Activated naive CD8-positive, alpha-beta T cell treated with anti-CD3 and anti-CD28 coated beads, Interleukin-2, amount 50 U/mL, for 24 hours (primary cell): ENCODE measurements around the gene GTPBP3.
A peak's percentile ranks its signal among the peaks of the same experiment; 100 is the strongest.
"Not testable (repeated sequence)": the region's sequence is repeated elsewhere in the genome, so short reads cannot be mapped to it uniquely, and the experiment has no call there.

Experiments used
- ATAC-seq: fragments of 150-1000 bp; cut with Tn5 transposase; one replicate; pipeline ENCODE4 v1.10.0; 2021
- DNase-seq: peaks from one replicate; pipeline ENCODE4 v3.0.0; 2021
- H3K27ac Mint-ChIP-seq: one replicate; pipeline ENCODE4 v1.8.0; 2021; ENCODE audit warnings: mild to moderate bottlenecking, mixed read lengths
- H3K27me3 Mint-ChIP-seq: one replicate; pipeline ENCODE4 v1.8.0; 2021; ENCODE audit warnings: mixed read lengths
- H3K36me3 Mint-ChIP-seq: one replicate; pipeline ENCODE4 v1.8.0; 2021; ENCODE audit warnings: low read depth, mixed read lengths
- H3K4me1 Mint-ChIP-seq: one replicate; pipeline ENCODE4 v1.8.0; 2021; ENCODE audit warnings: mixed read lengths
- H3K4me3 Mint-ChIP-seq: one replicate; pipeline ENCODE4 v1.8.0; 2021; ENCODE audit warnings: mild to moderate bottlenecking, moderate library complexity, mixed read lengths
- H3K9me3 Mint-ChIP-seq: one replicate; pipeline ENCODE4 v1.8.0; 2021; ENCODE audit warnings: mixed read lengths

GTPBP3 gene, protein sequence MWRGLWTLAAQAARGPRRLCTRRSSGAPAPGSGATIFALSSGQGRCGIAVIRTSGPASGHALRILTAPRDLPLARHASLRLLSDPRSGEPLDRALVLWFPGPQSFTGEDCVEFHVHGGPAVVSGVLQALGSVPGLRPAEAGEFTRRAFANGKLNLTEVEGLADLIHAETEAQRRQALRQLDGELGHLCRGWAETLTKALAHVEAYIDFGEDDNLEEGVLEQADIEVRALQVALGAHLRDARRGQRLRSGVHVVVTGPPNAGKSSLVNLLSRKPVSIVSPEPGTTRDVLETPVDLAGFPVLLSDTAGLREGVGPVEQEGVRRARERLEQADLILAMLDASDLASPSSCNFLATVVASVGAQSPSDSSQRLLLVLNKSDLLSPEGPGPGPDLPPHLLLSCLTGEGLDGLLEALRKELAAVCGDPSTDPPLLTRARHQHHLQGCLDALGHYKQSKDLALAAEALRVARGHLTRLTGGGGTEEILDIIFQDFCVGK

DNA sequence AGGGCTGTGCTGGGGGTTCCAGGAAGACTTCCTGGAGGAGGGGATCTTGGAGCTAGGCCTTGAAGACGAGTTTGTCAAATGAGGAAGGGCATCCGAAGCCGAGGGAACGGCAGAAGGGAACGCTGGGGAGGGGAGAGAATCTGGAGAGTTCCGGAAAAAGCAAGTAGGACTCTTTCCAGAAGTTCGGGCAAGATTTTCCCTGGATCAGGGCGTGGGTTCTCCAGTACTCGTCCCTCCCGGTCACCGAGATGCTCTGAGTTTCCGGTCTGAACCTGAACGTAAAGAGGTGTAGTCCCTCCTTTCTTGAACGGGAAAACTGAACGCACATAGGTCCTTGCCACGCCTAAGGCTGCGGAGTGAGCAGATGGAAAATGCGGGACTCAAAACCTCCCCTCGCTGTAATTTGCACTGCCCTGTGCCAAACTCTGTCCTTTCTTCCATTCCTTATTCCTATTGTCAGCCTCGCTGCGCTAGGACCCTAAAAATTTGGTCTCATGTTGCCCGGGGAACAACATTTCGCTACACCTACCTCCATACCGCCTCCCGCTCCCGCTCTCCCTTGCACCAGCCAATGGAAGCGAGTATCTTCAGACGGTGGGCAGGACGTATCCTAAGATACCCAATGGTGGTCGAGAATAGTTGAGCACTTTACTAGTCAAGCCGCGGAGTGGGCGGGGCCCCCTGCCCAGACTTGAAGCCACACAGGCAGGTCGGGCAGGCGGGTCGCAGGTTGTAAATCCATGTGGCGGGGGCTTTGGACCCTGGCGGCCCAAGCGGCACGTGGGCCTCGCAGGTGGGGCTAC, at the start of gene GTPBP3:
Gene GTPBP3, plus strand, starts transcription at position 682 of the 803 bp plus-strand sequence. Its CDS starts 59 bp downstream, at position 741.
- Mint-ChIP-seq H3K36me3 (no peaks in the 10 kb centered on the region), H3K4me3 (peak within 1 kb of the TSS; percentile 95), H3K4me1 (peaks cover 28% of the 10 kb centered on the region), H3K27me3 (no peaks in the 10 kb centered on the region), H3K9me3 (no peaks in the 10 kb centered on the region), H3K27ac (peak within 1 kb of the TSS; percentile 86)
- ATAC-seq: peak; percentile 93
- peak; percentile 94 for DNase-seq

DNA sequence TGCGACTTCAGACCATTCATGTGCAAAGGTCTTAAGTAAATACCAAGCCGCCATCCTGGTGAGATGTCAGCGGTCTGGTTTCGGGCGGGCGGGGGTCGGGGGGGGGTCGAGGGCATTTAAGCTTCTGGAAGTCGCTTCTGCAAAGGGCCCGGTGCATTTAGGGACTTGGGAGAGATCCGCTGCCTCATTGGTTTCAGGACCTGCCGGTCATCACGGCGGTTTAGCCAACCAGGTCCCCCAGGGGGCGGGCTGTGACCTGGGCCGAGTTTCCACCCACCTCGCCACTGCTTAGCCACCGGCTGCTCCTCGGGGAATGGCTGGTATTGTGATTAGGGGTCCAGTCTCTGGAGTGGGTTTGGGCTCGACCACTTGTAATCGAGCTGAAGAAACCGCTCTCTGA, 47.9 kb upstream of the GTPBP3 start:
- H3K4me1 Mint-ChIP-seq: peaks cover 10% of the 10 kb centered on the region
- peaks cover 15% of the 10 kb centered on the region for H3K36me3 Mint-ChIP-seq
- H3K4me3 Mint-ChIP-seq: no peak overlapping the region
- DNase-seq (peak; percentile 72), ATAC-seq (no peak)
- no peaks in the 10 kb centered on the region for H3K27me3 Mint-ChIP-seq
- H3K9me3 Mint-ChIP-seq: no peaks in the 10 kb centered on the region
- no peak overlapping the region for H3K27ac Mint-ChIP-seq

DNA sequence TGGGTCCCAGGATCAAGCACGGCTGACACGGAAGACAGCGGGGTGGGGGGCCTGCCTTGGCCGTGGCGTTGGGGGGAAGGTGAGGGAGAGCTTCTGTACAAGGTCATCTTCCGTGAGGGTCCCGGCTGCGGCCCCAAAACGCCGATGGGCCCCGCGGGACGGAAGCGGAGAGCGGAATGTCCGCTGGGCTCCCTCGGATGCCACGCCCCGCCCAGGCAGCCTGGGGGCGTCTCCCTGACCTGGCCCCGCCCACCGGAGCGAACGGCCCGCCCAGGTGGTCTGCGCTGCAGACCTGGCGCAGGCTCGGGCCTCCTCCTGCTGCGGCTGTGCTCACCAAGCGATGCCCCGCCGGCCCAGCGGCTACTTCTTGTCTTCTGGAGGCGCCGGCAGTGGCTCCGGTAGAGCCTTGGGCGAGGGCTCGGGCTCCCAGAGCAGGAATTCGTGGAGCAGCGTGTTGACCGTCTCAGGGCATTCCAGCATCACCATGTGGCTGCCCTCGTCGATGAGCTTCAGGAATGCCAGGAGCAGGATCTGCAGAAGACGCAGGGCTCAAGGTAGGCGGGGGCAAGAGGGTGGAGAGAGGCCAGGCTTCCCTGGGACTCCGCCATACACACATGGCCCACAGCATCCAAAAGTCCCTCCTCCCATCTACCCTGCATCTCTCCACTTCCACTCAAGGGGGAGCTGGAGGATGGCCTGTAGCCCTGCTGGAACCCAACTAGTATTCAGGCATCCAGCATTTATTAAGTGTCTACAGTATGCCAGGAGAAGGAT, 44.9 kb upstream of the GTPBP3 start:
- ATAC-seq (peak; percentile 96), DNase-seq (peak; percentile 90)
- H3K27me3 Mint-ChIP-seq: no peaks in the 10 kb centered on the region
- H3K9me3 Mint-ChIP-seq: no peaks in the 10 kb centered on the region
- peaks cover 19% of the 10 kb centered on the region for H3K4me1 Mint-ChIP-seq
- H3K4me3 Mint-ChIP-seq: peak overlapping the region; percentile 89
- peak overlapping the region; percentile 81 for H3K27ac Mint-ChIP-seq
- H3K36me3 Mint-ChIP-seq: peaks cover 8% of the 10 kb centered on the region

DNA sequence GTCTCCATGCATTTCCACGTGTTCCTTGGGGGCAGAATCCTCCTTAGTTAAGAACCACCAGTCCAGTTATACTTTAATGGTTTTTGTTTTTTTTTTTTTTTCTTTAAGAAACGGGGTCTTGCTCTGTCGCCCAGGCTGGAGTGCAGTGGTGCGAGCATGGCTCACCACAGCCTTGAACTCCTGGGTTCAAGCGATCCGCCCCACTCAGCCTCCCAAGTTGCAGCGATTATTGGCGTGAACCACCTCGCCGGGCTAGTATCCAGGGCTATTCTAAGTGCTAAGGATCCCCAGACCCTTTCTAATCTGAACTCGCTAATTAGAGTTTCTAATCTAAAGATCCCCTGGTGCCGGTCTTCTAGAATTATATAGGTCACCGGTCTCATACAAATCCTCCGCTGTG, 43.7 kb upstream of the GTPBP3 start:
- DNase-seq (no peak), ATAC-seq (no peak)
- Mint-ChIP-seq H3K4me3 (no peak overlapping the region), H3K4me1 (peaks cover 19% of the 10 kb centered on the region), H3K27ac (no peak overlapping the region), H3K36me3 (peaks cover 13% of the 10 kb centered on the region), H3K27me3 (no peaks in the 10 kb centered on the region), H3K9me3 (no peaks in the 10 kb centered on the region)

DNA sequence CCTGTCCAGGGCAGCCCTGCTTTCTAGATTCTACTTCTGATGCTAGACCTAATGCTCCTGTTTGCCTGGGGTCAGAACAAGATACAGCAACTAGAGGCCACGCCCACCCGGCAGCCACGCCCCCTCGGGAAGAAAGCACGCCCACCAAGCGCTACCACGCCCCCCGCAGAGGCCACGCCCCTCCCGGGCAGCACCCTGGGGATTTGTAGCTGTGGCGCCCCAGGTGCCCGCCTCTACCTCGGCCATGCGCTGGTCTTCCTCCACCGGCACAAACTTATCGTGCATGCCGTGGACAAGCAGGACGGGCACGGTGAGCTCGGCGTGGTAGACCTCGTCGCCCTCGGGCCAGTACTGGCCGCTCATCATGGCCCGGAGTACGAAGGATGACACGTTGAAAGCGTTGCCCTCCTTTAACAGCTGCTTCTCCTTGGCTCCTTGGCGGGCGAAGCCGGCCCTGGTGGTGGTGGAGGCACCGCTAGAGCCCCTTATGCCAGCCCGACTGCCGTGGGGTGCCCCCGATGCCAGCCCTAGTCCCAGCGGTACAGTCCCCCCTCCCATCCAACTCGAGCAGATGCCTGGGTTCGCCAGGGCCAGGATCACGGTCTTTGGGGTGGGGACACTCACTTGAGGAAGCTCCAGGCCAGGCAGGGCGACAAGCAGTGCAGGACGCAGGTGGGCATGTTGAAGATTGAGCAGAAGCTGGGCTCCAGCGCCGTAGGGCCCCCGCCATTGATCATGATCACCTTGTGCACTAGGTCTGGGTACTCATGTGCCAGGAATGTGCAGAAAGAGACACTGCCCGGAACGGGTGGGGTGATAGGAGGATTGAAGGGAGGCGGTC, 43.1 kb upstream of the GTPBP3 start:
- Mint-ChIP-seq H3K4me1 (peaks cover 19% of the 10 kb centered on the region), H3K4me3 (no peak overlapping the region), H3K9me3 (no peaks in the 10 kb centered on the region), H3K36me3 (peaks cover 16% of the 10 kb centered on the region), H3K27ac (no peak overlapping the region), H3K27me3 (no peaks in the 10 kb centered on the region)
- DNase-seq: peak; percentile 76
- ATAC-seq: no peak

DNA sequence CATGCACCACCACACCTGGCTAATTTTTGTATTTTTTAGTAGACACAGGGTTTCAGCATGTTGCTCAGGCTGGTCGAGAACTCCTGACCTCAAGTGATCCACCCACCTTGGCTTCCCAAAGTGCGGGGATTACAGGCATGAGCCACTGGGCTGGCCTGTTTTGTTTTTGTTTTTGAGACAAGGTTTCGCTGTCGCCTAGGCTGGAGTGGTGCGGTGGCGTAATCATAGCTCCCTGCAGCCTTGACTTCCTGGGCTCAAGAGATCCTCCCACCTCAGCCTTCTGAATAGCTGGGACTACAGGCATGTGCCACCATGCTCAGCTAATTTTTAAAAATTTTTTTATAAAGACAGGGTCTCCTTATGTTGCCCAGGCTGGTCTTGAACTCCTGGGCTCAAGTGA, 41.8 kb upstream of the GTPBP3 start:
- ATAC-seq: not testable (repeated sequence)
- H3K4me1 Mint-ChIP-seq: peaks cover 19% of the 10 kb centered on the region

DNA sequence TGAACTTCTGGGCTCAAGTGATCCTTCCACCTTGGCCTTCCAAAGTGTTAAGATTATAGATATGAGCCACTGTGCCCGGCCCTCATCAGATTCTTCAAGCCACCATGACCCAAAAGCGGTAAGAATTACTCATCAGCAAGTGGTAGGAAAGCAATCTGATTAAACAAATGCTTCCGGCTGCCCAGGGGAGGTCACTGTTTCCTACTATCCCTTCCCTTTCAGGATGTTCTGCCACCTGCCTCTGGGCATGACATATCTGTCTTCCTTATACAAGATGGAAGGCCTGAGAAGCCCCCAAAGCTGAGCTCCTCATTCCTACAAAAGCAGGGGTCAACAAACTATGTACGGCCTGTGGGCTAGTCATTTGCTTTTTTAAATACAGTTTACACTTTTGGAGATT, 41.1 kb upstream of the GTPBP3 start:
- no peaks in the 10 kb centered on the region for H3K9me3 Mint-ChIP-seq
- no peak overlapping the region for H3K4me3 Mint-ChIP-seq
- DNase-seq (no peak), ATAC-seq (no peak)
- H3K4me1 Mint-ChIP-seq: peaks cover 19% of the 10 kb centered on the region
- peaks cover 16% of the 10 kb centered on the region for H3K36me3 Mint-ChIP-seq
- peak overlapping the region; percentile 59 for H3K27ac Mint-ChIP-seq
- H3K27me3 Mint-ChIP-seq: no peaks in the 10 kb centered on the region

More for the DNA sequence above, 41.8 kb upstream of the GTPBP3 start:
- not testable (repeated sequence) for H3K27me3 Mint-ChIP-seq, DNase-seq, H3K27ac Mint-ChIP-seq, H3K4me3 Mint-ChIP-seq, H3K9me3 Mint-ChIP-seq
- peaks cover 16% of the 10 kb centered on the region for H3K36me3 Mint-ChIP-seq

DNA sequence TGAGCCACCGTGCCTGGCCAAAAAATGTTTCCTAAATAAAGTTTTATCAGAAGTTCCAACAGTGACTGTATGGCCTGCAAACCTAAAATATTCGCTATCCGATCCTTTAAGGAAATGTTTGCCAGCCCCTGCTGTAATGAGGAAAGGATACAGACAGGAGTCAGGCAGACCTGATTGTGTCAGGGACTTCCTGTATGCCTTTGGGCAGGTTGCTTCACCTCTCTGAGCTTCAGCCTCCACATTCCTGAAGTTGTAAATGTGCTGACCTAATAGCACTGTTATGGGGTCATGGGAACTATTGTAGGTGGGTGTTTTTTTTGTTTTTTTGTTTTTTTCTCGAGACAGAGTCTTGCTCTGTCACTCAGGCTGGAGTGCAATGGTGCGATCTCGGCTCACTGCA, 40.4 kb upstream of the GTPBP3 start:
- no peak for ATAC-seq
- H3K4me3 Mint-ChIP-seq: no peak overlapping the region
- H3K36me3 Mint-ChIP-seq: peaks cover 16% of the 10 kb centered on the region
- DNase-seq: no peak
- H3K4me1 Mint-ChIP-seq: peaks cover 16% of the 10 kb centered on the region
- no peaks in the 10 kb centered on the region for H3K9me3 Mint-ChIP-seq
- H3K27me3 Mint-ChIP-seq: no peaks in the 10 kb centered on the region
- no peak overlapping the region for H3K27ac Mint-ChIP-seq

DNA sequence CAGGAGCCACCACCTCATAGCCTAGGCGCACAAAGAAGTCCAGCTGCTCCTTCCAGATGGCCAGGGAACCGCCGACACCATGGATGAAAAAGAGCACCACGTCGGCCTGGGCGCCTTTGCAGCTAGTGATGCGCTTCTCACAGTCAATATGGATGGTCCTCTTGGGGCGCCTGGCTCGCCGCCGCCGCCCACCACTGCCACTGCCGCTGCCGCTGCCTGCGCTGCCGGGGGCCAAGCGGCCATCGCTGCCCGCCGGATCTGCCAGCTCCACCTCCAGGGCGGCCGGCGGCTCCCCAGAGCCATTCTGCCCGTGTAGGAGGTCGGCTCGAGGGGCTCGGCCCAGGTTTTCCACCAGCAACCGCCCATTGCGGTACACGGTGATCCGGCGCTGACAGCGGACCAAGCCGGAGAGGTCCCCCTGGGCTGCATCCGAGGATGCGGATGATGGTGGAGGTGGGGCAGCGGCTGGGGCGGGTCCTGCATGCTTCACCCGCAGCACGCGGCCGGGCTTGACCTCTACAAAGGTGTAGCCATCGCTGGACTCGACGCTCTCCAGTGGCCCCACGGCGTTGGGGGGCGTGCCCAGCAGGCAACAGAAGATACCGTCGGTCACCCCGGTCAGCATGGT, 36.2 kb upstream of the GTPBP3 start:
- DNase-seq (no peak), ATAC-seq (no peak)
- H3K4me3 Mint-ChIP-seq: no peak overlapping the region
- no peaks in the 10 kb centered on the region for H3K9me3 Mint-ChIP-seq
- H3K36me3 Mint-ChIP-seq: peaks cover 13% of the 10 kb centered on the region
- peaks cover 29% of the 10 kb centered on the region for H3K4me1 Mint-ChIP-seq
- no peak overlapping the region for H3K27ac Mint-ChIP-seq
- H3K27me3 Mint-ChIP-seq: no peaks in the 10 kb centered on the region

DNA sequence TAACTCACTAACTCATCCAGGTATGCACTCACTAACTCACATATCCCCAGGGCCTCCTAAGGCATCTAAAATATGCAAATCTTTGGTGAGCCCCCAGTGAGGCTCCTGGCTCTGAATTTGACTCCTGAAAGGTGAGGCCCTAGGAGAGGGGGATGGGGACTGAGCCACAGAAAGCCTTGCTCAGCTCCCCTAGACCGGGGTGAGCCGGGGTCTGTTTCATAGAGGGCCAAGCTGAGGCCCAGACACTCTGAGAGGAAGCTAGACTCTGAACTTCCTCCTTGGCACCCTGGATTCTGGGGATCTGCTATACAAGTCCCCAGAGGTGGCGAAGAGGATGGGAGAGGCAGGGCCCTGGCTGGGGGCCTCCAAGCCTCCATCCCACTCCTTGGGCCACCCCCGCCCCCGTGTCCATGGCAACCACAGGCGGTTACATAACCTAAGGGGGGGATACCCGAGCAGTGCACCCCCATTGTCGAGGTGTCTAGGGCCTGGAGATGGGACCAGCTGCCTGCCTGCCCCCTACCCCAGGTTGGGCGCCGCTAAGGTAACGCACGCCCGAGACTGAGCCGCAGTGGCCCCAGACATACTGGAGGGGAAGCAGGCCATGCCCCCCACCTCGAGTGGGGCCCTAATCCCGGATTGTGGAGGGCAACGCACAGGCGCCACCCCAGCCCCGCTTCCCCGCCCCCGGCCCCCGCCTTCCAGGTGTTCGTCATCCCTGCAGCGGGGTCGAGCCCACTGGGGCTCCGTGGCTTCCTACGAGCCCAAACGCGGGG, 34.8 kb upstream of the GTPBP3 start:
- Mint-ChIP-seq H3K27me3 (no peaks in the 10 kb centered on the region), H3K9me3 (no peaks in the 10 kb centered on the region), H3K36me3 (peaks cover 11% of the 10 kb centered on the region), H3K27ac (no peak overlapping the region), H3K4me3 (peak overlapping the region; percentile 65), H3K4me1 (peaks cover 34% of the 10 kb centered on the region)
- peak; percentile 22 for DNase-seq
- ATAC-seq: peak; percentile 0

DNA sequence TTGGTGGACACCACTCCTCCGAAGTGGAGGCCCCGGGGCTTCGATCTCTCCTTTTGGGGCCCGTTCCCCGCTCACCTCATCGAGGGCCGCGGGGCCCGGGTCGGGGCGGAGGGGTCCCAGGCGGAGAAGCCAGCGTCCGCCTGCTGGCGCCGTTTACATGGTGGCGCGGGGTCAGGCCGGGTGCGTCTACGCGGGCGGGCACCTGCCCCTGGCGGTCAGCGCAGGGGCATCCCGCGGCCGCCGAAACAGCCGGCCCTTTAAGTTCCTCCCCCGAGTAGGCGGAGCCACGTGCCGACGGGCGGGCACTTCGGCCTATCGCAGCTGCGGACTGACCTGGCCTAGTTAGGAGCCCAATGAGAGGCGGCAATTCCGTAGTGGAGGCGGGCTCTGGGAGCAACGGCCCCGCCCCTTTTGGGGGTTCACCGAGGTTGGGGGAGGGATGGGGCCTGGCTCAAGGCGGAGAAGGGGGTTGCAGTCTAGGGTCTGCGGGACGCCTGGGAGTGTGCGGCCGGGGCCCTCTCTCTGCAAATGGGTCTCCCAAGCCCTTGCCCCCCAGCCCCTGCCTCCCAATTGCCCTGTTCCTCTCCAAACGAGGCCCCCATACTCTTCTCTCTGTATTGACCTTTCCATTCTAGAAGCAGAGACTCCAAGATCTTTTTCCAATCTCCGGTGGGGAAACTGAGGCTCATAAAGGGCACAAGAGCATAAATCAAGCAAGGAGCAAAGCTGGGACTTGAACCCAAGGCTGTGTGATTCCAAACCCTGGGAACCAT, 34.0 kb upstream of the GTPBP3 start, which contains the start of gene ABHD8:
Gene ABHD8, minus strand, starts transcription at position 259 of the 773 bp plus-strand sequence. CDS start 1,809 bp downstream, outside the sequence.
- Mint-ChIP-seq H3K9me3 (no peaks in the 10 kb centered on the region), H3K4me3 (peak within 1 kb of the TSS; percentile 65), H3K27ac (no peak within 1 kb of the TSS), H3K36me3 (peaks cover 7% of the 10 kb centered on the region), H3K27me3 (no peaks in the 10 kb centered on the region), H3K4me1 (peaks cover 39% of the 10 kb centered on the region)
- peak; percentile 95 for DNase-seq
- ATAC-seq: peak; percentile 69

DNA sequence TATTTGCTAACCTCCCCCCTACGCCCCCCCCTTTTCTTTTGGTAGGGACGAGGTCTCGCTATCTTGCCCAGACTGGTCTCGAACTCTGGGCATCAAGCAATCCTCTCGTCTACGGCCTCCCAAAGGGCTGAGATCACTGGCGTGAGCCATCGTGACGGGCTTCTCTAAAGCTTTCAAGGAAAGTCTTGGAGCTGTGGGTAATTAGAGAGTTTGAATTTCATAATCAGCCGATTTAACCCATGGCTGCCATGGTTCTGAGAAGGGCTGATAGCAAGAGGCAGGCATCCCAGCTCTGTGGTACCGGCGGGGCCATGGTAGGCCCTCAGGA, 33.4 kb upstream of the GTPBP3 start:
- H3K4me1 Mint-ChIP-seq: peaks cover 40% of the 10 kb centered on the region
- no peaks in the 10 kb centered on the region for H3K27me3 Mint-ChIP-seq
- H3K4me3 Mint-ChIP-seq: peak overlapping the region; percentile 65
- DNase-seq: no peak
- H3K9me3 Mint-ChIP-seq: no peaks in the 10 kb centered on the region
- H3K27ac Mint-ChIP-seq: no peak overlapping the region
- peaks cover 3% of the 10 kb centered on the region for H3K36me3 Mint-ChIP-seq
- no peak for ATAC-seq
